Tibial nerve (tissue), 4 donors: ENCODE results near the gene LAIR1.
A peak's percentile ranks its signal among the peaks of the same experiment; 100 is the strongest.

Experiments used
- EP300 ChIP-seq, 2 donors: sonication (generic); formaldehyde crosslinking; IDR thresholded peaks; one replicate each; pipeline ENCODE4 v1.6.1; 2017; ENCODE audit warnings: antibody characterized with exemption in 2 of 2, mild to moderate bottlenecking in 1 of 2
- POLR2A ChIP-seq, 2 donors: fragments of 450-650 bp; IDR thresholded peaks; one replicate each; pipeline ENCODE4 v1.6.1; 2017; ENCODE audit warnings: antibody characterized with exemption in 2 of 2, mild to moderate bottlenecking in 2 of 2, moderate library complexity in 2 of 2
- TF ChIP-seq, protein P1 (sequence below), 5 experiments: fragments of 200-600 bp in 3 of 5; fragments of 450-650 bp in 2 of 5; sonication (generic) in 3 of 5; IDR thresholded peaks; one replicate each; pipeline ENCODE4 v1.5.1; 2016 to 2019; ENCODE audit warnings: antibody characterized with exemption in 5 of 5, mild to moderate bottlenecking in 3 of 5, moderate library complexity in 2 of 5

DNA sequence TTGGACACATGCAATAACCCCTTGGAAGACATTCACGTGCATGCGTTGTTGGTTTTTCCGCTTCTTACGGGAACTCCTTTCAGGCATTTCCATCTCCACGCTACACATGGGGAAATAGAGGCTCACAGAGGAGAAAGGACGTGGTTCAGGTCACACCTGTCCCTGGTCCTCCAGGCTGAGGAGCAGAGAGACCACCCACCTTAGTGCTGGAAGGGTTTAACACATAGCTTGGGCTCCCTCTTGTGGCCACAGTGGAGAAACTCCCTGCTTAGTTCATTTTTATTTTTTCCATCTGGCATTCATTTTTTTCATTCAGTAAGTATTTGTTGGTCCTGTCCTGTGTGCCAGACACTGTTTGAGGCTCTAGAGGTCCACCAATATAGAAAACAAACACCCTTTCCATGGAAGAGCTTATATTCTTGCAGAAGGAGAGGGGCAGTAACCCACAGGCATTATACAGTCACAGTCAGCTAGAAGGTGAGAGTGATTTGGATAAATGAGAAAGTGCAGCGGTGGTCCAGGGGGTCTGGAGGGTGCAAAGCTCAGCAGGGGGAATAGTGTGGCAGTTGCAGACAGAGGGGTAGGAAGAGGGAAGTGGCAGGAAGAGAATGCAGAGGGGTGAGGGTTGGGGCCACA, 26.3 kb upstream of the LAIR1 start:
- TF ChIP-seq, protein P1, sequence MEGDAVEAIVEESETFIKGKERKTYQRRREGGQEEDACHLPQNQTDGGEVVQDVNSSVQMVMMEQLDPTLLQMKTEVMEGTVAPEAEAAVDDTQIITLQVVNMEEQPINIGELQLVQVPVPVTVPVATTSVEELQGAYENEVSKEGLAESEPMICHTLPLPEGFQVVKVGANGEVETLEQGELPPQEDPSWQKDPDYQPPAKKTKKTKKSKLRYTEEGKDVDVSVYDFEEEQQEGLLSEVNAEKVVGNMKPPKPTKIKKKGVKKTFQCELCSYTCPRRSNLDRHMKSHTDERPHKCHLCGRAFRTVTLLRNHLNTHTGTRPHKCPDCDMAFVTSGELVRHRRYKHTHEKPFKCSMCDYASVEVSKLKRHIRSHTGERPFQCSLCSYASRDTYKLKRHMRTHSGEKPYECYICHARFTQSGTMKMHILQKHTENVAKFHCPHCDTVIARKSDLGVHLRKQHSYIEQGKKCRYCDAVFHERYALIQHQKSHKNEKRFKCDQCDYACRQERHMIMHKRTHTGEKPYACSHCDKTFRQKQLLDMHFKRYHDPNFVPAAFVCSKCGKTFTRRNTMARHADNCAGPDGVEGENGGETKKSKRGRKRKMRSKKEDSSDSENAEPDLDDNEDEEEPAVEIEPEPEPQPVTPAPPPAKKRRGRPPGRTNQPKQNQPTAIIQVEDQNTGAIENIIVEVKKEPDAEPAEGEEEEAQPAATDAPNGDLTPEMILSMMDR (IDR thresholded peaks at IDR 0.05), result peak; percentile 60 to 79 (median 69)
- no peak for TF ChIP-seq EP300 (IDR thresholded peaks at IDR 0.05)
- TF ChIP-seq POLR2A (IDR thresholded peaks at IDR 0.05), result no peak
